ENCODE data around the gene TRIM65.

DNA sequence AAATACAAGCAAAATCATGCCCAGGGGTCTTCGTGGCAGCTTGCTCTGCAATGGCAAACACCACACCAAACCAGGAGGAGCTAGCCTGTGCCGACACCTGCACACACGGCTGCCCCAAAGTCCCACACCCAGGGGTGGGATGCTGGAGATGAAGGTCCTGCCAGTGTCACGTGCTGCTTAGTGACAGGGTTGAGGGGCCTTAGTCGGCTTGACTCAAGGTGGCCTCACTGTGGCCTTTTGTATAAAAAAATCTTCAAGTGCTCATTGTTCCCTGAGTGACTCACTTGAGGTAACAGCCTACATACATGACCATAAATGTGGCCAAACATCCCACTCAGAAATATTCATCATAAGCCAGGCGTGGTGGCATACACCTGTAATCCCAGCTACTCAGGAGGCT lies 7.3 kb downstream of the TRIM65 start:
- TF ChIP-seq, protein P1, sequence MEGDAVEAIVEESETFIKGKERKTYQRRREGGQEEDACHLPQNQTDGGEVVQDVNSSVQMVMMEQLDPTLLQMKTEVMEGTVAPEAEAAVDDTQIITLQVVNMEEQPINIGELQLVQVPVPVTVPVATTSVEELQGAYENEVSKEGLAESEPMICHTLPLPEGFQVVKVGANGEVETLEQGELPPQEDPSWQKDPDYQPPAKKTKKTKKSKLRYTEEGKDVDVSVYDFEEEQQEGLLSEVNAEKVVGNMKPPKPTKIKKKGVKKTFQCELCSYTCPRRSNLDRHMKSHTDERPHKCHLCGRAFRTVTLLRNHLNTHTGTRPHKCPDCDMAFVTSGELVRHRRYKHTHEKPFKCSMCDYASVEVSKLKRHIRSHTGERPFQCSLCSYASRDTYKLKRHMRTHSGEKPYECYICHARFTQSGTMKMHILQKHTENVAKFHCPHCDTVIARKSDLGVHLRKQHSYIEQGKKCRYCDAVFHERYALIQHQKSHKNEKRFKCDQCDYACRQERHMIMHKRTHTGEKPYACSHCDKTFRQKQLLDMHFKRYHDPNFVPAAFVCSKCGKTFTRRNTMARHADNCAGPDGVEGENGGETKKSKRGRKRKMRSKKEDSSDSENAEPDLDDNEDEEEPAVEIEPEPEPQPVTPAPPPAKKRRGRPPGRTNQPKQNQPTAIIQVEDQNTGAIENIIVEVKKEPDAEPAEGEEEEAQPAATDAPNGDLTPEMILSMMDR (conservative IDR thresholded peaks at IDR 0.05), result no peak
- no peak for TF ChIP-seq ZFX (IDR thresholded peaks at IDR 0.05)

All from C4-2B (cell line).